GM12872 (cell line): ENCODE measurements around the gene ERC2.

Experiments
- TF ChIP-seq, protein P1 (sequence below): IDR thresholded peaks from 3 replicates; pipeline ENCODE4 v1.5.1; 2011; ENCODE audit warnings: low read depth, mild to moderate bottlenecking, low read length, moderate library complexity; ENCODE audit not compliant: insufficient read depth

ERC2 gene

DNA sequence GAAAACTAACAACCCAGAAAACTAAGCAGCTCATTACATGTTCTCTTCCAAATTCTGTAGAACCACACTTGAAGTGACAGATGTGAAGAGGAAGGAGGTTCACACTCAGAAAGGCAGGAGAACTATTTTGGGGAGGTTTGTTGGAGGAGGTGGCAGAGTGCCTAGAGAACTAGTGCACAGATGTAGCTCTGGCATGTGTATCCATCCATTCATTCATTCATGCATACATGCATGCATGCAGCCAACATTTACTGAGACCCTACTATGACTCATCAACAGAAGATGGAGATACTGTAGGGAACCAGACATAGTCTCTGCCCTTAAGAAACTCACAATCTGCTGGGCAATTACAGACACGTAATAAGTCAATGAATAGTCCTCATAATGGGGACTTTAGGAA lies 116.7 kb downstream of the ERC2 start:
- TF ChIP-seq, protein P1, sequence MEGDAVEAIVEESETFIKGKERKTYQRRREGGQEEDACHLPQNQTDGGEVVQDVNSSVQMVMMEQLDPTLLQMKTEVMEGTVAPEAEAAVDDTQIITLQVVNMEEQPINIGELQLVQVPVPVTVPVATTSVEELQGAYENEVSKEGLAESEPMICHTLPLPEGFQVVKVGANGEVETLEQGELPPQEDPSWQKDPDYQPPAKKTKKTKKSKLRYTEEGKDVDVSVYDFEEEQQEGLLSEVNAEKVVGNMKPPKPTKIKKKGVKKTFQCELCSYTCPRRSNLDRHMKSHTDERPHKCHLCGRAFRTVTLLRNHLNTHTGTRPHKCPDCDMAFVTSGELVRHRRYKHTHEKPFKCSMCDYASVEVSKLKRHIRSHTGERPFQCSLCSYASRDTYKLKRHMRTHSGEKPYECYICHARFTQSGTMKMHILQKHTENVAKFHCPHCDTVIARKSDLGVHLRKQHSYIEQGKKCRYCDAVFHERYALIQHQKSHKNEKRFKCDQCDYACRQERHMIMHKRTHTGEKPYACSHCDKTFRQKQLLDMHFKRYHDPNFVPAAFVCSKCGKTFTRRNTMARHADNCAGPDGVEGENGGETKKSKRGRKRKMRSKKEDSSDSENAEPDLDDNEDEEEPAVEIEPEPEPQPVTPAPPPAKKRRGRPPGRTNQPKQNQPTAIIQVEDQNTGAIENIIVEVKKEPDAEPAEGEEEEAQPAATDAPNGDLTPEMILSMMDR: no peak

GRCh38 chr3:56347219-56347871 lies 120.9 kb downstream of the ERC2 start:
- TF ChIP-seq, protein P1: peak; percentile 71

GRCh38 chr3:56342475-56342874 lies 125.8 kb downstream of the ERC2 start:
- TF ChIP-seq, protein P1: no peak

GRCh38 chr3:56339671-56340070 lies 128.6 kb downstream of the ERC2 start:
- TF ChIP-seq, protein P1: no peak

GRCh38 chr3:56339244-56339643 lies 129.0 kb downstream of the ERC2 start:
- TF ChIP-seq, protein P1: no peak

- TF ChIP-seq, protein P1: no peak
Observed at GRCh38 chr3:56336023-56336422, 132.2 kb downstream of the ERC2 start.

- TF ChIP-seq, protein P1: no peak
Observed at GRCh38 chr3:56324473-56324872, 143.8 kb downstream of the ERC2 start.
